A673 (cell line): ENCODE data around the gene CENPM.

Experiments
- CTCF ChIP-seq: fragments of 300-800, 200-600 bp; sonication (generic); conservative IDR thresholded peaks from 2 replicates; pipeline ENCODE4 v1.5.1; 2017; ENCODE audit warnings: low read depth, mild to moderate bottlenecking, antibody characterized with exemption, low read length, moderate library complexity, mixed read lengths
- EZH2 ChIP-seq: fragments of 200-600 bp; sonication (generic); IDR thresholded peaks from 2 replicates; pipeline ENCODE4 v1.6.1; 2017; ENCODE audit warnings: borderline replicate concordance, low read depth, mild to moderate bottlenecking, mixed read lengths, antibody characterized with exemption, low read length; ENCODE audit not compliant: poor library complexity, severe bottlenecking

DNA sequence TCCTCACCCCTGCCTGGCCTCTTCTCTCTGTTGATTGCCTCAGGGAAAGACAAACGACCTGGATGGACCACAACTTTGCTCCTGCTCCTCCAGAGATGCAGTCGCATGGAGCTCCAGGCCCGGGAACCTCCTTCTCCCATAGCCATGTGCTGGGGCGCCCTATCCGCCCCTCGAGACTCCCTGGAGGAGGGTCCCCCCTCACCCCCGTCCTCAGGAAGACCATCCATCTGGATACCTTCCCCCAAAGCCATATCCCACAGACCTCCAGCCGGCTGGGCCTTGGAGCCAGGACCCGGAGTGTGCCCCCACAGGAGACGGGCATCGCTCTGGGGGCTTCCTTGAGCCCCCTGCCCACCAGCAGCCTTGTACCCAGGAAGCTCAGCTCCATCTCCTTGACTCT lies 24.5 kb upstream of the CENPM start:
- TF ChIP-seq CTCF, result no peak
- no peak for TF ChIP-seq EZH2
